T-helper 1 cell treated with Interleukin-12 subunit alpha and Interleukin-12 subunit beta and Interleukin-4 antibody, amounts not matched to agents 30 ng/mL and 1 ng/mL, for 36 hours (primary cell): Measurements from ENCODE around the gene CLCN1. TPM values are rescaled to one million over a fixed set of nuclear protein-coding genes. Genes with fewer than 3 reads are reported as not detected.

Experiments
- intact Hi-C: fragments of 100-400 bp; cut with micrococcal nuclease; formaldehyde crosslinking; loops from one replicate; pipeline ENCODE4 v1.15.1; 2024
- total RNA-seq: library from RNA; stranded (reverse); gene quantifications from 2 replicates; pipeline ENCODE4 v1.2.3, GENCODE V29; 2022

The CLCN1 gene
- total RNA-seq, 1 donor from 2014 or later = 0.07 TPM

DNA sequence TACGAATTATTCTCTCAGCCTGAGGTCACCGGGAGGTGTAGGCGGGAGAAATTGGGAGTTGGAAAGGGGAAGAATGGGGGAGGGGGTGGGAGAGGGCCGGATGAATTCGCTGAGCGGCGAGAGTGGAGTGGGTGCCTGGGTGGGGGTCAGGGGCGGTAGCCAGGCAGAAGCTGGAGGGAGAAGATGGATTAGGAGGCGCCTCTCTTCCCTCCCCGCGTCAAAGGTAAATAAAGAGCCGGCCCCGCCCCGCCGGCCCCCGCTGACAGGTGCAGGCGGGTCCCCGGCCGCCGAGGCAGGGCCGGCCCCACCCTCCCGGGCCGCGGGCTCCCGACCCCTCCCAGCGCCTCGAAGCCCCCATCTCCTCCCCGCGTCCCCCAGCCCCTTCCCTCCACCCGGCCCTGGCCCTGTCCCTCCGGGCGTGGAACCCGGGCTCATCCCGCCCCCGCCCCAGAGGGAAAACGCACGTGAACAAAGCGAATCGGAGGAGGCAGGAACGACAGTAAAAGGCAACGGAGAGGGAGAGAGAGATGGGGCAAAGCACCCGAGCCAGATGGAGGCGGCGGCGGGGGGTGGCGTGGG is 45.7 kb downstream of the CLCN1 start:
- intact Hi-C loops = loop anchor here (1.0 kb wide), 3 partner anchors 14 to 121 kb away; no protein-coding TSS in a partner anchor

DNA sequence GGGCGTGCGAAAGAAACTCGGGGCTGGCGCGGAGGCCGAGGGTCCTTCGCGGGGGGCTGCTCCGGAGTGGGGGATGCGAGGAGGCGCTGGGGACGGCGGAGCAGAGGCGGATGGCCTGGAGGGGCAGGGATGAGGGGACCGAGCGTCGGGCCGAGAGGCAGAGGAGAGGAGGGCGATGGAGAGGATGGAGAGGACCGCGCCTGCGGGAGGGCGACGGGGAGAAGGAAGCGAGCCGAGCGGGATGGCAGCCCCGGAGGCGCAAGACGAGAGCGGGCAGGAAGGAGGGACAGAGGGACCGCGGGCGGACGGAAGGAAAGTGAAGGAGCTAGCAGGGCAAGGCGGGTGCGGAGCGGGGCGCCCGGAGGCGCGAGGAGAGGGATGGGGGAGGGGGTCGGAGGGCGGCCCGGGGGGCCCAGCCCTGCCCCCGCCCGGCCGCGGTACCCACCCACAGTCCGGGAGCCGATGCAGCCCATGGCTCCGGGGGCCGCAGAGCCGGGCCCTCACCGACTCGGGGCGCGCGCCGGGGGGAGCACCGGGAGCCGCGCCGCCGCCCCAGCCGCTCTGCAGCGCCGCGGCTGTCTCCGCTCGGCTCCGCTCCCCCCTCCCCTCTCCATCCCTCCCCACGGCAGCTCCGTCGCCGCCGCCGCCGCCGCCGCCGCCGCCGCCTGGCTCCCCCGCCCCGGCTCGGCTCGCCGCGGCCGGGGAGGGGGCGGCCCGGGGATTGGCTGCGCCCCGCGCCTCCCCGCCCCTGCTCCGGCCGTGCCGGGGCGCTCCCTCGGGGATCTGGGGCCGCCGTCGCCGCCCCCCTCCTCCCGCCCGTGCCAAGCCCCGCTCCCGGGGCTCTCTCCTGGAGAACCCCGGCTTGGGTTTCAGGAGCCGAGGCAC is 46.5 kb downstream of the CLCN1 start, which contains the start of gene FAM131B:
Gene FAM131B (minus strand): TSS at position 583 of the 885 bp plus-strand sequence. CDS start 110 bp downstream, at position 473.
- intact Hi-C loops = loop anchor here (1.0 kb wide), 3 partner anchors 15 to 122 kb away; no protein-coding TSS in a partner anchor

DNA sequence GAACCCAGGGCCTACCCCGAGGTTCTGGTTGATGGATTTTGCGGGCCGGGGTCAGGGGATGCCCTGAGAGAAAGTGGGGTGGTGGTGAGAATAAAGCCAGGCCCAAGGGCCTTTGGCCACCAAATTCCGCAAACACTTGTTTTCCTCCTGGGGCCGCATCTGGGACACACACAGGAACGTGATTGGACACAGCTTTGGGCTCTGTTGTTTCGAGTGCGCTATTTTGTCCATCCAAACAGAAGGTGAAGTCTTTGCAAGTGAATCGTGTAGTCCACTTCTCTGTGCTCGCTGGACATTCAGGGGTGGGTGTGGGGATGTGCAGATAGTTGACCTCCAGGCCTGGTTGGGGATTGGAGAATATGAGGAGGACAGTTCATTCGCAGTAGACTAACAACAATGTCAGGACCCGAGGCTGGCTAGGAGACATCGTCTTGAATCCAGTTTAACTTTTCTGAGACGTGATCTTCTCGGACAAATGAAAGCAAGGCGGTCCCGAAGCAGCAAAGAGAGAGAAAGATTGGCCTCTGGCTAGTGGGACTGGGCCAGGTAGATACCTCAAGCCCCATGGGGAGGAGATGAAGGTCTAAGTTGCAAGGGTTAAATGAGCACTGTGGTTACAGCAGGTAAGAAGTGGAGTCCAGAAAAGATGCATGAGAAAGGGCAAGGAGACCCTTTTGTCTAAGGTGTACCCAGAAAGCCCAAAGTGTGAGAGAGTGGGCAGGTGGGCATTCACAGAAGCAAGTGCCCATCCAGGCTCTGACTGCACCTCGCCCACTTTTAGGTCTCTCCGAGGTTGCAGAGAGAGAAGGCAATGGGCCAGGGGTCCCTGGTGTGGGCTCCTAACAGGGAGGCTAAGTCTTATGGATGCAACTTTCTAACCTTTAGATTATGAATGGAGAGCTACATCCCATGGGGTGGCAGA is 47.4 kb downstream of the CLCN1 start:
- intact Hi-C loops = no loop called here

DNA sequence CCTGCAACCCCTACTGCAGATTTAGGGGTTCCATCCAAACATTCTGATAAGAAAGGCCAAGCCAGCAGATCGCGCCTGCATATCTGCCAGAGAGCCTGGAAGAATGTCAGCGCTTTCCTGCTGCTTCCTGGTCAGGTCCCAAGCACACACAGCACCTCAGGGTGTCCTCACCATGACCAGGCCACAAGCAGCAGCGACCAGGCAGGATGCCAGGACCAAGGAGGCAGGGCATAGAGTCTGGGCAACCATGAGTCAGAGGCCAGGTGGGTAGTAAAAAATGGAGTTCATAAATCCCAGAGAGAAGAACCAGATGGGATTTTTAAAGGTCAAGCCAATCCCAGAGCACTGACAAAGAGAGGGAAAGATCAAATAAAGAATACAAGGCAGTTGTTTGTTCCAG is 52.1 kb downstream of the CLCN1 start:
- intact Hi-C loops = no loop called here

DNA sequence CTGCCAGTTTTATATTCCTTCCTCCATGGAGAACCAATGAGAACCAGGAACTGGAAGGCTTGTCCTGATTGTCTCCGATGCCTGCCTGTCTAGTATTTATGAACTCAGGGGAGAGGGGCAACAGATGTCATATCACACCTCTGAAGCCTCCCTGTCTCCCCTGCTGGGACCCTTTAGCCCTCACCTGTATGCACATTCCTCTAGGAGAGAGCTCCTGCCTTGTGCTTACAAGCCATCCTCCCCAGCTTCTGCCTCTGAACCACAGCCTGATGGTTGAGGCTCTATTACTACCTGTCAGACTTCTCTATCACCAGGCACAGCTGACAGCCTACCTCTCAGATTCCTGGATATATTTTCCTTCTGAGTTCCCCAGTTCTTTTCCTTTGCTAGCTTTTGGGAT is 52.5 kb downstream of the CLCN1 start:
- intact Hi-C loops = no loop called here

DNA sequence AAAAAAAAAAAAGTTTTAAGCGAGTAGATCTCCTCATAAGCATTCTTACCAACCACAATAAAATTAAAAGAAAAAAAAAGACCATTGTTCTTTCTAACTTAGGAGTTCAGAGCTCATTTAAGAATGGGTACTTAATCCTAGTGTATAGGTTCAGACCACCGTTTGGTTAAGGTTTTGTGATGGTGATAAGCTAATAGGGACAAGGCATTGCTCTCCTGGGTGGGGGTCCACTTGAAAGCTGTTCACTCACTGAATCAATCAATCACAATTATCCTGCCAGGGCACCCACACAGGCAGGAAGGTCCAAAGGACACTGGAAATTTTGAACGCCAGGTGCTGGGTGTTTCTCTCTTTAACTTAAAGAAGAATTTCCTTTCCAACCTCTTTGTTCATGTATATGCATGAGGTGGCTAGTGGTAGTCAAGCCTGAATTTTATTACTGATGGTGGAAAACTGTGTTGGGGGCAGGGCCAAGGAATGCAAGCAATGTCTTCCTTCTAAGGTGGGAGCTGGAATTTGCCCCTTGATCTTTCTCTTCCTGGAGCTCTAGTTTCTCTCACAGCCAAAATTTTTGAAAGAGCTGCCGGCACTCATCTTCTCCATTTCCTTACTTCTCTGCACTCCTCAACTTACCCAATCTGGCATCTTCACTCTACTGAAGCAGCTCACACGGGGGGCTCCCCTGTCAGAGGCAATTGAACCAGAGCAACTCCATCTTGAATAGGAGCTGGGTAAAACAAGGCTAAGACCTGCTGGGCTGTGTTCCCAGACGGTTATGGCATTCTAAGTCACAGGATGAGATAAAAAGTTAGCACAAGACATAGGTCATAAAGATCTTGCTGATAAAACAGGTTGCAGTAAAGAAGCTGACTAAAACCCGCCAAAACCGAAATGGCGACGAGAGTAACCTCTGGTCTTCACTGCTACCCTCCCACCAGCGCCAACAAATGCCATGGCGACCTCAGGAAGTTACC is 54.1 kb downstream of the CLCN1 start:
- intact Hi-C loops = no loop called here

DNA sequence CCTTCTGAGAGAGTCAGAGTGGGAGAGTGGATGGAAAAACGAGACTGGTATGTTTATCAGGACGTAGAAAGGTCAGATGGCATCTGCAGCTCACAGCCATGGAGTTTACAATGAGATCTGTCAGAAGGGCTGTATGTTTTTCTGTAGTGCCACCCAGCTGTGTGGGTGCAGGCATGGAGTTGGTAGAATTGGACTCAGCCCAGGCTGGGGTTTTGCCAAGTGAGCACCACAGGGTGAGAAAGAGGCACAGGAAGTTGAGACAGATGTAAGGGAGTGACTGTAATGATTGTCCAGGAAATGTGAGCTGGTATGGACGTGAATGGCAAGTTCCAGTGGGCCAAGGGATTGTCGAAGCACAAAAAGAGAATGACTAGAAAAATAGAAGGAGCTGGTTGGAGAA is 56.2 kb downstream of the CLCN1 start:
- intact Hi-C loops = loop anchor here (1.0 kb wide), 1 partner anchor 9 kb away; the partner anchor contains the start of gene ZYX

DNA sequence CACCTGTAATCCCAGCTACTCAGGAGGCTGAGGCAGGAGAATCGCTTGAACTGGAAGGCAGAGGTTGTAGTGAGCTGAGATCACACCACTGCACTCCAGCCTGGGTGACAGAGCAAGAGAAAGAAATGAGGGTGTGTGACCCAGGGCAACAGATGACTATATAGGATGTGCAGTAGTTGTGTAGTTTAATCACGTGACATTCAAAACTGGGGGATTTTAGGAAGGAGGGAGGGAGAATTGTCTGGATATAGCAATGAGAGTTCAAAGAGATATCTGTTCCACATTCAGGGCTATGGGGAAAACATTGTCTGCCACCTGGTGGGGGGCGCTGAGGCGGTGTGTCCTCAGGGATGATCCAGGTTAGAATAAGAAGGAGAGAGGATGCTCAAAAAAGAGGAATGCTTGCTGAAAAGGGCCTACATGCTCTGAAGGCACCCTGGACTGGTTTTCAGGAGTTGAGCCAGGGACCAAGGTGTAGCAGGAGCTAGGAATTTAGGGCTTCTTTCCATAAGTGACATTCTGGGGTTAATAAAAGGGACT is 57.4 kb downstream of the CLCN1 start:
- intact Hi-C loops = no loop called here

DNA sequence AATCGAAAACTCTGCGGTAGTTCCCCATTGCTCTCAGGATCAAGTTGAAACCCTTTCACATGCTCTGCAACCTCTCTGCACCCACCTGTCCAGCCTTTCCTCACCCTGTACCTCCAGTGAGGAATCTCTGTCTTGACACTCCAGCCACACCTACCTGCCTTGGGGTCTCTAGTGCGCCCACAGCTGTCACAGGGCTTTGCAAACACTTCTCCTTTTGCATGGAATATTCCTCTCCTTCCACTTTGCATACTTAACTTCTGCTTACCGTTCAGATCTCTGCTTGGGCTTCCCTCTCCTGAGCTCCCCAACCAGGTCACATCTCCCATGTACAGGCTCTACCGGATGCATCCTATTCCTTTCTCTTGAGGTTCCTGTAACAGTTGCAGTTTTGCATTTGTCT is 58.6 kb downstream of the CLCN1 start:
- intact Hi-C loops = loop anchor here (2.0 kb wide), 1 partner anchor 74 kb away; no protein-coding TSS in a partner anchor

DNA sequence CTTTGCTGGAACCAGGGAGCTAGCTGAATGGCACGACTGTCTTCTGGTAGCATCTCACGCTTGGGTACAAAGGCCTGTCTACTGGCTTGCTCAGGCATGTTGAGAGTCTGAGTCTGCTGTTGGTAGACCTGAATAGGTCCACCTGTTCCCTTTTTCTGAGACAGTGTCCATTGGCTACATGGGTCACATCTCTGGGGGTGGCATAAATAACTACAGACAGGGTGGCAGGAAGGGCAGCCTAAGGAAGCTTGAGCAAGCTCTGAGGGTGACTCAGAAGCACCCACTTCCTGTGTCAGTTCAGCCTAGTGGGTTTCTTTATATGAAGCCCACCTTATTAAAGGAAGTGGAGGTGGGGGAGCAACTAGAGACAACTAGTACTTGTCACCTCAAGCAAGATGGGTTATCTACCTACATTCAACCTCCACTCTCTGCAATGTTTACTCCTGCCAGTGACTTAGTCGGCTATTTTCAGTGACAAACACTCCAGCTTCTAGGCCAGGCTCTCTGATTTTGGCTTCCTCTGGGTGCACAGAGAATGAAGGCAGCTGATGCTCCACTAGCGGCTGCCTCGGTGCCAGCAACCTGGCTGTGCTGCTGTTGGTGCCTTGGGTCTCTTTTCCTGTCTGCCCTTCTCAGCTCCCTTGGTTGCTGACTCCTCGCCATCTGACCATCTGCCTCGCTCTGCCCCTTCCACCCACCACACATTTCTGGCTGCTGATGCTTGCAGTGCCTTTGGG is 59.6 kb downstream of the CLCN1 start:
- intact Hi-C loops = loop anchor here (2.0 kb wide), 1 partner anchor 75 kb away; no protein-coding TSS in a partner anchor

DNA sequence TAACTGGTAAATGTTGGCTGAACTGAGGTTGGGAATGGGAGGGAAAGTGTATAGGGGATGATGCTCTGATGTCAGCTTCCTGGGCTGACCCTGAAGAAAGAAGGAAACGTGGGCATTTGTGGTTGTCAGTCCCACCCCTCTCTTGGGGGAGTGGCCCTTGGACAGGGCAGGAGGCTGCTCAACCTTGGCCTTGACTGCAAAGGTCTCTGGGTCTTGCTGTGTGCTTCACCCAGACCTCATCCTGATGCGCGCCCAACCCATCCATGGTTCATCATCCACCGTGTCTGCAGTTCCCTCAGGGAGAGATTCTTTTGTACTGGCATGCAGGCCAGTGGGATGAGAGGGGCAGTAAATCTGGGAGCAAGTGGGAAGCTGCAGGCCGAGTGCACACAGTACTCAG is 60.5 kb downstream of the CLCN1 start:
- intact Hi-C loops = no loop called here

DNA sequence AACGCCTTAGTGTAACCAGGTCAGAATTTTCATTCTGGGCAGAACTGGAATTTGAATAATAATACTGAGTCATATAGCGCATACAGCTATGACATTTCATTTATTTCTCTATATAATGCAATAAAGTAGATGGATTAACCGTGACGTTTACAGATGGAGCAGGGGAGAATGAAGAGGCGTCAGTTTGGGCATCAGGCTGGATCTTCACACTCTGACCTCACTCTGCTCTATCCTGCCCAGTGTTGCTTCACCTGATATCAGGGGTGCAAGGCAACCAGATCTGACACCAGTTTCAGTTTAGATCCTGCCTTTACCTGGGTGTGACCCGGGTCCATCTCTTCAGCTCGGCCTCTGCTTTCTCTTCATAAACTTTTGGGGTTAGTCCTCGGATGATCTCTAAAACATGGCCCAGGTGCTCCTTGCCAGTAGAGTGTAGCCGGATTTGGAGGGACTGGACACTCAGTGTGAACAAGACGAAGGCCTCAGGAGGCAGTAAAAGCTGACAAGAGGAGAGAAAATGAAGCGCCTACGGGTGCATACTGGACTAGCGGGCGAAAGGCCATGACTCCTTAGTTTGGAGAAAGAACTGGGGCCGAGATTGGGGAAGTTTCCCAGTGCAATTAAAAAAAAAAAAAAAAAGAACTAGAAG is 63.8 kb downstream of the CLCN1 start:
- intact Hi-C loops = loop anchor here (1.0 to 10.0 kb wide), 13 partner anchors 17 to 1675 kb away; partner anchors contain the start of genes CASP2, DENND11, EPHB6 and FAM131B

DNA sequence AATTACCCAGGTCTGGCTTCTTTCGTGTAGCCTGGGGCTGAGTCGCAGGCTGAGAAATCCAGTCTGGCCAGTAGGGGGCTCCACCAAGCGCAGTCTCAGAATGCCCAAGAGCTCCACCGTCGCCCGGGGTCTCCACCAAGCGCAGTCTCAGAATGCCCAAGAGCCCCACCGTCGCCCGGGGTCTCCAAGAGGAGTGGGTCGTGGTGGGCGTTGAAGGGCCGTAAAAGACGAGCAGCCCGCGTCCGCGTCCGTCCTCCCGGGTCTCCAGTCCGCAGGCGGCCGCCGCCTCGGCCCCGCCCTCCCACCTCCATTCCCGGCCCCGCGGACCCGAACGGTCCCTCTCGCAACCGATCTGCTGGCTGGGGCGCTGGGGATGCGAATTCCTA is 64.3 kb downstream of the CLCN1 start:
- intact Hi-C loops = loop anchor here (1.0 to 10.0 kb wide), 13 partner anchors 18 to 1675 kb away; partner anchors contain the start of genes CASP2, DENND11, EPHB6 and FAM131B

DNA sequence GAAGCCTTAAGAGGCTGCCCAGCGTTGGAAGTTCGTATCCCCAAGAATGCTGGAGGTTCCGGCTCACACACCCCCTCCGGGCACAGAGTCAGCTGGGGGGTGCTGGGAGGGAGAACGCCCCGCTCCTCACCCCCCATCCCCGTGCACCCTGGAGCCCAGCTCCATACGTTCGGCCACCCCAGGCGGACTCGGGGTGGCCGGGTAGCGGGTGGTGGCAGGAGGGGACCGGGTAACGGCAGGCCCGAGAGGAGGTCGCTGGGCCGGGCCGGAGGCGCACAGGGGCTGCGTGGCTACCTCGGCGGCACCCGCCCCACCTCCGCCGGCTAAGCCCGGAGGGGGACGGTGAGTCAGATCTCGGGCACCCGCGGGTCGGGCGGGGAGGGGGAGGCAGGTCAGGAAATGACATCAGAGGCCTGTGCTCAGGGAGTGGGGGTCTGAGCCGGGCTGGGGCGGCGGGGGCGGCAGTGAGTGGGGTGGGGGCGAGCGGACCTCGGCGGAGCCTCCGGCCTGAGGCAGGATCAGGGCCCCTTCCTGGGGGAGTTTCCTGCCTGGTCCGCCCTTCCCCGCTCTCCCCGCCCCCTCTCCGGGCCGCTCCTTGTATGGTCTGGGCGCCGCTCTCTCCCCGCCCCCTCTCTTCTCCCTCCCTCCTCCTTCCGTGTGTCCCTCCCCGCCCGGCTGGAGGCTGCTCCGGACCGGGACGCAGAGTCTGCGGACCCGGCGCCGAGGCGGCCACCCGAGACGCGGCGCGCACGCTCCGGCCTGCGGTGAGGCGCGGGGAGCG is 64.9 kb downstream of the CLCN1 start, which contains the start of gene ZYX:
Gene ZYX (plus strand): TSS at position 700 of the 781 bp plus-strand sequence. CDS start 227 bp downstream, outside the sequence.
- intact Hi-C loops = loop anchor here (1.0 to 10.0 kb wide), 16 partner anchors 9 to 1676 kb away; partner anchors contain the start of genes CASP2, DENND11, EPHA1 and EPHB6

DNA sequence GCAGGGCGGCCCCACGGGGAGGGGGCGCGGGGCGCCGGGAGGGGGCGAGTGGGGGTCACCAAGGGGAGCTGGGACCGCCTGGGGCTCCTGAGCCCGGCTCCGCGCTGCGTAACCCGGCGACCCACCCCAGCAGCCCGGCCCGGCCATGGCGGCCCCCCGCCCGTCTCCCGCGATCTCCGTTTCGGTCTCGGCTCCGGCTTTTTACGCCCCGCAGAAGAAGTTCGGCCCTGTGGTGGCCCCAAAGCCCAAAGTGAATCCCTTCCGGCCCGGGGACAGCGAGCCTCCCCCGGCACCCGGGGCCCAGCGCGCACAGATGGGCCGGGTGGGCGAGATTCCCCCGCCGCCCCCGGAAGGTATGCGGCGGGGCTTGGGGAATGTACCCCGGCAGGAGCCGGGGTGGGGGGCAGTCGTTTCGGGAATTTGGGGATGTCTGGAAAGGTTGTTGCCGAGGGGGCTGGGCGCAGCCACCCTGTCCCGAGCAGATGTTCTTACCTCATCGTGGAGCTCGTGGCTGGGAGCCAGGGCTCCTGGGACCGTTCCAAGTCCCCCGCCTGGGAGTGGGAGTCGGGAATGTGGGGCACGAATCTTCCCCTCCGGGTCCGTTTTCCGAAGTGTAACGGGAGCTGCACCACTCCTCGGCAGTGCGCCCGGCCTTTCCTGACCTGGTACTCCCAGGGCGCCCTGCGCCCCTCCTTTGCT is 65.7 kb downstream of the CLCN1 start:
- intact Hi-C loops = loop anchor here (1.0 to 10.0 kb wide), 8 partner anchors 9 to 1677 kb away; partner anchors contain the start of genes DENND11, EPHA1 and WEE2

DNA sequence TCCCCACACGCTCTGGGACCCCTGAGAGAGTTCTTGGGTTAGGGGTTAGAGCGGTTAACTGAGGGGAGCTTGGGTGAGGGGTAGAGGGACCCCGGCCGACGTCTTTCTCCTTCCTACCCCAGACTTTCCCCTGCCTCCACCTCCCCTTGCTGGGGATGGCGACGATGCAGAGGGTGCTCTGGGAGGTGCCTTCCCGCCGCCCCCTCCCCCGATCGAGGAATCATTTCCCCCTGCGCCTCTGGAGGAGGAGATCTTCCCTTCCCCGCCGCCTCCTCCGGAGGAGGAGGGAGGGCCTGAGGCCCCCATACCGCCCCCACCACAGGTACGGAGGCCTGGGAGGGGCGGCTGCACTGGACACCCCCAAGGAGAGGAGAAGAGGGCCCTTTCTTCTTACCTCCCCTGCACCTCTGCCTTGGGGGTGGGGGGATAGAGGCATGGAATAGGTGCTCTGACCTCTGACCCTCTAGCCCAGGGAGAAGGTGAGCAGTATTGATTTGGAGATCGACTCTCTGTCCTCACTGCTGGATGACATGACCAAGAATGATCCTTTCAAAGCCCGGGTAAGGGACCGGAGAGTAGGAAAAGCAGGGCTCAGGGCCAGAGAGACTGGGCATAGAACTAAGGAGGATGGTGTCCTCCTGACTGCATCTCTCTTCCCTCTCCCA is 66.3 kb downstream of the CLCN1 start:
- intact Hi-C loops = loop anchor here (10.0 kb wide), 2 partner anchors 1433 to 1677 kb away; partner anchors contain the start of genes DENND11 and WEE2
